ENCODE results near the gene APOBEC3F. TPM values are rescaled to one million over a fixed set of nuclear protein-coding genes. Genes with fewer than 3 reads are reported as not detected.

APOBEC3F gene
- total and polyA plus RNA-seq, 2 experiments from 2014 or later, result 6.2 to 10.1 TPM

GRCh38 chr22:39103431-39103830, 62.8 kb downstream of the APOBEC3F start:
- Histone ChIP-seq H3K9me2 (ENCODE audit: insufficient read depth) (no peaks in the 10 kb centered on the region), H3K4me1 (ENCODE audit: insufficient read depth) (no peaks in the 10 kb centered on the region), H3K4me3 (no peak overlapping the region), H3K27ac (no peak overlapping the region), H3K9ac (no peak overlapping the region), H3K79me2 (ENCODE audit: insufficient read depth) (no peaks in the 10 kb centered on the region), H4K20me1 (ENCODE audit: insufficient read depth) (no peaks in the 10 kb centered on the region), H3K4me2 (ENCODE audit: unreplicated experiment) (no peak overlapping the region), H3K9me3 (ENCODE audit: low read depth) (no peaks in the 10 kb centered on the region), H3F3A (ENCODE audit: insufficient read depth) (no peaks in the 10 kb centered on the region), H2AFZ (no peak overlapping the region), H3K27me3 (replicated peaks; ENCODE audit: insufficient read depth) (no peaks in the 10 kb centered on the region; the same call in 1 of the 2 replicates), H3K36me3 (ENCODE audit: low read depth) (no peaks in the 10 kb centered on the region)
- no peak for TF ChIP-seq EZH2phosphoT487 (IDR thresholded peaks at IDR 0.05; ENCODE audit: insufficient read depth, low read depth)
- TF ChIP-seq EZH2 (IDR thresholded peaks at IDR 0.05; ENCODE audit: insufficient read depth, poor library complexity, severe bottlenecking), result no peak
- DNase-seq, result no peak
- WGBS, 2 experiments (ENCODE audit: low coverage in 1 of 2, low lambda C conversion rate in 2 of 2, missing lambda C conversion rate in 2 of 2), result 60 to 71% methylated on average over 2 of the region's 2 CpGs
- in situ Hi-C loops (cut with MboI), result no loop called here

Small RNAs within 50 kb of the gene (small RNA-seq; reads per million reads assigned to genes)
- gene AL022318.2 (ENCODE audit: low read depth, low replicate concordance), result not detected

Other genes starting within 250 kb of the APOBEC3F start
- 11.6 and 18.9 TPM in 2 replicates for gene DNAL4, start 246.7 kb upstream of the APOBEC3F start, total RNA-seq (2014; rRNA removed; shearing (Covaris generic))
- gene DNAL4, start 246.7 kb upstream of the APOBEC3F start, polyA plus RNA-seq (2016; fragmentation: Nextera tagmentation; extraction: Ambion mirVana), result 14.2 and 16.7 TPM in 2 replicates
- 2.7 and 4.2 TPM in 2 replicates for gene NPTXR, start 196.8 kb upstream of the APOBEC3F start, total RNA-seq (2014; rRNA removed; shearing (Covaris generic))
- 0.99 TPM in 2 replicates for gene NPTXR, start 196.8 kb upstream of the APOBEC3F start, polyA plus RNA-seq (2016; fragmentation: Nextera tagmentation; extraction: Ambion mirVana)
- gene CBX6, start 168.6 kb upstream of the APOBEC3F start, total RNA-seq (2014; rRNA removed; shearing (Covaris generic)), result 52.1 and 52.7 TPM in 2 replicates
- gene CBX6, start 168.6 kb upstream of the APOBEC3F start, polyA plus RNA-seq (2016; fragmentation: Nextera tagmentation; extraction: Ambion mirVana), result 51.9 and 55.8 TPM in 2 replicates
- not detected in 2 replicates for gene APOBEC3A, start 83.3 kb upstream of the APOBEC3F start, total RNA-seq (2014; rRNA removed; shearing (Covaris generic))
- not detected in 2 replicates for gene APOBEC3A, start 83.3 kb upstream of the APOBEC3F start, polyA plus RNA-seq (2016; fragmentation: Nextera tagmentation; extraction: Ambion mirVana)
- gene APOBEC3B, start 58.5 kb upstream of the APOBEC3F start, total RNA-seq (2014; rRNA removed; shearing (Covaris generic)), result 2.3 and 4.1 TPM in 2 replicates
- gene APOBEC3B, start 58.5 kb upstream of the APOBEC3F start, polyA plus RNA-seq (2016; fragmentation: Nextera tagmentation; extraction: Ambion mirVana), result 10.6 and 11.9 TPM in 2 replicates
- gene APOBEC3C, start 26.6 kb upstream of the APOBEC3F start, total RNA-seq (2014; rRNA removed; shearing (Covaris generic)), result 6.6 and 7.6 TPM in 2 replicates
- 104 and 111 TPM in 2 replicates for gene APOBEC3C, start 26.6 kb upstream of the APOBEC3F start, polyA plus RNA-seq (2016; fragmentation: Nextera tagmentation; extraction: Ambion mirVana)
- 0.13 and 1.3 TPM in 2 replicates for gene APOBEC3D, start 19.7 kb upstream of the APOBEC3F start, total RNA-seq (2014; rRNA removed; shearing (Covaris generic))
- gene APOBEC3D, start 19.7 kb upstream of the APOBEC3F start, polyA plus RNA-seq (2016; fragmentation: Nextera tagmentation; extraction: Ambion mirVana), result 0.98 and 1.0 TPM in 2 replicates
- gene APOBEC3G, start 36.4 kb downstream of the APOBEC3F start, total RNA-seq (2014; rRNA removed; shearing (Covaris generic)), result 5.1 and 7.5 TPM in 2 replicates
- gene APOBEC3G, start 36.4 kb downstream of the APOBEC3F start, polyA plus RNA-seq (2016; fragmentation: Nextera tagmentation; extraction: Ambion mirVana), result 5.2 and 5.4 TPM in 2 replicates
- not detected in 2 replicates for gene APOBEC3H, start 56.4 kb downstream of the APOBEC3F start, total RNA-seq (2014; rRNA removed; shearing (Covaris generic))
- not detected in 2 replicates for gene APOBEC3H, start 56.4 kb downstream of the APOBEC3F start, polyA plus RNA-seq (2016; fragmentation: Nextera tagmentation; extraction: Ambion mirVana)
- gene CBX7, start 111.8 kb downstream of the APOBEC3F start, total RNA-seq (2014; rRNA removed; shearing (Covaris generic)), result 3.8 and 10.4 TPM in 2 replicates
- gene CBX7, start 111.8 kb downstream of the APOBEC3F start, polyA plus RNA-seq (2016; fragmentation: Nextera tagmentation; extraction: Ambion mirVana), result 2.5 and 2.9 TPM in 2 replicates
- gene PDGFB, start 204.1 kb downstream of the APOBEC3F start, total RNA-seq (2014; rRNA removed; shearing (Covaris generic)), result not detected in 2 replicates
- 0.14 and 0.49 TPM in 2 replicates for gene PDGFB, start 204.1 kb downstream of the APOBEC3F start, polyA plus RNA-seq (2016; fragmentation: Nextera tagmentation; extraction: Ambion mirVana)

All from GM23248 (cell line).